Fibroblast of villous mesenchyme (primary cell): ENCODE measurements around the gene SPART. TPM values are rescaled to one million over a fixed set of nuclear protein-coding genes. Genes with fewer than 3 reads are reported as not detected.

ENCODE experiments used
- DNase-seq: peaks from one replicate; pipeline ENCODE4 v3.0.0-alpha.2; 2010; ENCODE audit warnings: low read depth
- H3K4me3 ChIP-seq: 2 replicates; pipeline ENCODE4 v1.5.1; 2011; ENCODE audit warnings: low read depth, mild to moderate bottlenecking, low read length
- small RNA-seq: library from RNA; depleted of rRNA; stranded (forward); fragments of <200 nt; gene quantifications from one replicate; pipeline ENCODE3, GENCODE V24; 2012
- total RNA-seq: library from RNA; depleted of rRNA; stranded (reverse); fragments of >200 nt; gene quantifications from 2 replicates; pipeline ENCODE4 v1.2.3, GENCODE V29; 2012
- TF ChIP-seq, protein P1 (sequence below): IDR thresholded peaks from 2 replicates; pipeline ENCODE4 v1.5.1; 2012; ENCODE audit warnings: low read depth, mild to moderate bottlenecking, low read length; ENCODE audit not compliant: insufficient read depth

SPART gene
- total RNA-seq, 1 donor: 106 TPM

GRCh38 chr13:36259361-36260137 lies 86.6 kb downstream of the SPART start:
- TF ChIP-seq, protein P1, sequence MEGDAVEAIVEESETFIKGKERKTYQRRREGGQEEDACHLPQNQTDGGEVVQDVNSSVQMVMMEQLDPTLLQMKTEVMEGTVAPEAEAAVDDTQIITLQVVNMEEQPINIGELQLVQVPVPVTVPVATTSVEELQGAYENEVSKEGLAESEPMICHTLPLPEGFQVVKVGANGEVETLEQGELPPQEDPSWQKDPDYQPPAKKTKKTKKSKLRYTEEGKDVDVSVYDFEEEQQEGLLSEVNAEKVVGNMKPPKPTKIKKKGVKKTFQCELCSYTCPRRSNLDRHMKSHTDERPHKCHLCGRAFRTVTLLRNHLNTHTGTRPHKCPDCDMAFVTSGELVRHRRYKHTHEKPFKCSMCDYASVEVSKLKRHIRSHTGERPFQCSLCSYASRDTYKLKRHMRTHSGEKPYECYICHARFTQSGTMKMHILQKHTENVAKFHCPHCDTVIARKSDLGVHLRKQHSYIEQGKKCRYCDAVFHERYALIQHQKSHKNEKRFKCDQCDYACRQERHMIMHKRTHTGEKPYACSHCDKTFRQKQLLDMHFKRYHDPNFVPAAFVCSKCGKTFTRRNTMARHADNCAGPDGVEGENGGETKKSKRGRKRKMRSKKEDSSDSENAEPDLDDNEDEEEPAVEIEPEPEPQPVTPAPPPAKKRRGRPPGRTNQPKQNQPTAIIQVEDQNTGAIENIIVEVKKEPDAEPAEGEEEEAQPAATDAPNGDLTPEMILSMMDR: no peak
- no peak for DNase-seq

DNA sequence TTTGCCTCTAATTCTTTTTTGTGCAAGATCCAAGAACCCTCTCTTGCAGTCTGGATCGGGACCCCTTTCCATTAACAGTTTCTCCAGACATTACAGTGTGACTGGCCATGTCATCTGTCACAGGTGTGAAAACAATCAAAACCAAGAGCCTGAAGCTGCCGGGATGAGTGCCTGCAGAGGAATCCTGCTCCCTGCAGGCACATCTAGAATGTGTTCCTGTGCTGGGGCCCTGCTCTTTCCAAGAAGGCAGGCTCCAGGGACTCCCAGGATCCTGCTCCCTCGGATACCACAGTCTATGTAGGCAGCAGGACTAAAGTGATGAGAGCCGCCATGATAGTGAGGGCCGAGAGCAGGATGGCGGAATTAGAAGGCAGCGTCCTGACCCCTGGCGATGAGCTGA lies 87.4 kb downstream of the SPART start:
- DNase-seq: no peak
- TF ChIP-seq, protein P1: no peak
- H3K4me3 ChIP-seq: no peak overlapping the region

More at GRCh38 chr13:36259361-36260137, 86.6 kb downstream of the SPART start:
- no peak overlapping the region for H3K4me3 ChIP-seq

Small RNAs within 50 kb of the gene (small RNA-seq; reads per million reads assigned to genes)
- not detected for gene RNU6-71P

Other genes starting within 250 kb of the SPART start
- gene DCLK1, start 215.0 kb downstream of the SPART start, total RNA-seq: 0.86 and 2.3 TPM in 2 replicates
- 0.32 and 0.43 TPM in 2 replicates for gene SOHLH2, start 131.8 kb downstream of the SPART start, total RNA-seq
- gene CCDC169, start 48.6 kb downstream of the SPART start, total RNA-seq: 0.97 and 4.3 TPM in 2 replicates
- gene CCNA1, start 86.1 kb upstream of the SPART start, total RNA-seq: under 0.01 and 0.43 TPM in 2 replicates